HCT116 (cell line): ENCODE data around the gene CIAO2B. TPM values are rescaled to one million over a fixed set of nuclear protein-coding genes. Genes with fewer than 3 reads are reported as not detected.

Experiments
- ATAC-seq: fragments of 200-7000 bp; cut with Tn5 transposase; 2 replicates; pipeline ENCODE4 v1.9.1; 2020; ENCODE audit warnings: mild to moderate bottlenecking, moderate library complexity
- BruUV-seq: library from RNA; stranded (reverse); fragments of 400-500 nt; replicated peaks from 2 replicates; lab custom pipeline; 2021; lab: Mats Ljungman, UMichigan
- CTCF ChIA-PET: fragments of 300-600 bp; sonication (Branson Sonifier 250); formaldehyde crosslinking; loops from one replicate; lab custom pipeline; 2021; ENCODE audit warnings: antibody characterized with exemption; lab: Charles Lee
- POLR2A ChIA-PET: fragments of 300-600, 350-600 bp; sonication (Branson Sonifier 250); formaldehyde crosslinking; loops from one replicate; lab custom pipeline; 2021; ENCODE audit warnings: antibody characterized with exemption; lab: Charles Lee
- RAD21 ChIA-PET, 2 experiments: fragments of 300-600 bp; sonication (Branson Sonifier 250); formaldehyde crosslinking; loops; one replicate each; lab custom pipeline; 2023; ENCODE audit warnings: low total read pairs in 2 of 2; ENCODE audit not compliant: uncharacterized antibody in 2 of 2, unreplicated experiment in 2 of 2, low non-redundant PET in 1 of 2; lab: Charles Lee
- DNase-seq: peaks from one replicate; pipeline ENCODE4 v3.0.0-alpha.2; 2010; ENCODE audit warnings: low read depth, low spot score
- H2AFZ ChIP-seq: fragments of 200-600 bp; shearing (Covaris generic), sonication (generic); 2 replicates; pipeline ENCODE4 v1.6.1; 2017; ENCODE audit warnings: low read depth, mixed run types, mixed read lengths, antibody characterized with exemption, low read length; ENCODE audit not compliant: poor library complexity, severe bottlenecking
- H3K27ac ChIP-seq: 2 replicates; pipeline ENCODE4 v1.5.1; 2012; ENCODE audit warnings: low read depth, low read length
- H3K27me3 ChIP-seq: fragments of 200-600 bp; sonication (generic); 2 replicates; pipeline ENCODE4 v1.6.1; 2016; ENCODE audit warnings: mixed run types, low read length, mixed read lengths; ENCODE audit not compliant: insufficient read depth
- H3K36me3 ChIP-seq, 2 experiments: fragments of 200-500 bp in 1 of 2; fragments of 200-600 bp in 1 of 2; sonication (Bioruptor generic) in 1 of 2; sonication (generic) in 1 of 2; 2 replicates each; pipeline versions ENCODE4 v1.5.1 to v1.6.1; 2014 to 2016; ENCODE audit warnings: low read length in 2 of 2, inconsistent platforms in 1 of 2, mixed read lengths in 1 of 2, mixed run types in 1 of 2; ENCODE audit not compliant: insufficient read depth in 2 of 2, control insufficient read depth in 1 of 2
- H3K4me1 ChIP-seq, 2 experiments: fragments of 200-600 bp in 1 of 2; sonication (generic) in 1 of 2; 2 replicates each; pipeline versions ENCODE4 v1.5.1 to v1.6.1; 2012 to 2017; ENCODE audit warnings: low read length in 2 of 2, inconsistent platforms in 1 of 2, mild to moderate bottlenecking in 1 of 2, mixed read lengths in 1 of 2, mixed run types in 1 of 2, moderate library complexity in 1 of 2; ENCODE audit not compliant: insufficient read depth in 2 of 2, control insufficient read depth in 1 of 2
- H3K4me2 ChIP-seq: fragments of 200-600 bp; sonication (generic); 2 replicates; pipeline ENCODE4 v1.6.1; 2017; ENCODE audit warnings: mixed run types, low read length, mixed read lengths
- H3K4me3 ChIP-seq, 2 experiments: fragments of 200-600 bp in 1 of 2; sonication (generic) in 1 of 2; replicated peaks in 1 of 2; 2 replicates each; pipeline ENCODE4 v1.5.1; 2011 to 2016; ENCODE audit warnings: low read length in 2 of 2, control low read depth in 1 of 2, low read depth in 1 of 2, mild to moderate bottlenecking in 1 of 2, mixed read lengths in 1 of 2, mixed run types in 1 of 2
- H3K79me2 ChIP-seq: fragments of 200-600 bp; sonication (generic); 2 replicates; pipeline ENCODE4 v1.6.1; 2017; ENCODE audit warnings: mild to moderate bottlenecking, mixed run types, low read length, moderate library complexity, mixed read lengths; ENCODE audit not compliant: insufficient read depth
- H3K9ac ChIP-seq: fragments of 200-600 bp; sonication (generic); 2 replicates; pipeline ENCODE4 v1.6.1; 2016; ENCODE audit warnings: low read length, mixed read lengths
- H3K9me2 ChIP-seq: fragments of 200-600 bp; sonication (generic), shearing (Covaris generic); 2 replicates; pipeline ENCODE4 v1.6.1; 2017; ENCODE audit warnings: mixed run types, mild to moderate bottlenecking, moderate library complexity; ENCODE audit not compliant: insufficient read depth
- H3K9me3 ChIP-seq, 2 experiments: fragments of 200-500 bp in 1 of 2; fragments of 200-600 bp in 1 of 2; sonication (Bioruptor generic) in 1 of 2; sonication (generic) in 1 of 2; 2 replicates each; pipeline ENCODE4 v1.6.1; 2014 to 2017; ENCODE audit warnings: low read length in 2 of 2, mixed read lengths in 2 of 2, inconsistent platforms in 1 of 2, low read depth in 1 of 2, mild to moderate bottlenecking in 1 of 2, mixed run types in 1 of 2, moderate library complexity in 1 of 2; ENCODE audit not compliant: control insufficient read depth in 1 of 2, insufficient read depth in 1 of 2
- H4K20me1 ChIP-seq: fragments of 200-600 bp; sonication (generic), shearing (Covaris generic); 2 replicates; pipeline ENCODE4 v1.6.1; 2017; ENCODE audit warnings: mixed run types, mild to moderate bottlenecking, moderate library complexity; ENCODE audit not compliant: insufficient read depth
- CBX3 ChIP-seq: IDR thresholded peaks from 2 replicates; pipeline ENCODE4 v1.6.1; 2012; ENCODE audit warnings: low read depth
- CEBPB ChIP-seq: IDR thresholded peaks from 2 replicates; pipeline ENCODE4 v1.6.1; 2012; ENCODE audit warnings: low read depth
- EGR1 ChIP-seq: IDR thresholded peaks from 2 replicates; pipeline ENCODE4 v1.6.1; 2012; ENCODE audit warnings: low read depth
- ELF1 ChIP-seq: IDR thresholded peaks from 2 replicates; pipeline ENCODE4 v1.6.1; 2012; ENCODE audit warnings: low read depth, borderline replicate concordance
- EZH2 ChIP-seq: fragments of 200-600 bp; sonication (generic); IDR thresholded peaks from 2 replicates; pipeline ENCODE4 v1.6.1; 2017; ENCODE audit warnings: antibody characterized with exemption, mixed run types
- EZH2phosphoT487 ChIP-seq: fragments of 200-600 bp; IDR thresholded peaks from 2 replicates; pipeline ENCODE4 v1.6.1; 2018; ENCODE audit warnings: antibody characterized with exemption, borderline replicate concordance
- FOSL1 ChIP-seq: IDR thresholded peaks from 2 replicates; pipeline ENCODE4 v1.6.1; 2012; ENCODE audit warnings: low read depth
- JUND ChIP-seq: IDR thresholded peaks from 2 replicates; pipeline ENCODE4 v1.6.1; 2012
- POLR2A ChIP-seq: IDR thresholded peaks from 2 replicates; pipeline ENCODE4 v1.7.0; 2011; ENCODE audit warnings: borderline replicate concordance; ENCODE audit not compliant: insufficient read depth, insufficient read length; ENCODE audit errors: extremely low read depth
- POLR2AphosphoS5 ChIP-seq: IDR thresholded peaks from 2 replicates; pipeline ENCODE4 v1.6.1; 2011; ENCODE audit warnings: mild to moderate bottlenecking, low read depth, low read length, moderate library complexity
- SP1 ChIP-seq: IDR thresholded peaks from 2 replicates; pipeline ENCODE4 v1.6.1; 2012; ENCODE audit warnings: low read depth
- SRF ChIP-seq: IDR thresholded peaks from 2 replicates; pipeline ENCODE4 v1.6.1; 2012; ENCODE audit warnings: low read depth
- TCF7L2 ChIP-seq: IDR thresholded peaks from 2 replicates; pipeline ENCODE4 v1.7.0; 2011; ENCODE audit warnings: borderline replicate concordance, inconsistent platforms; ENCODE audit not compliant: insufficient read depth, insufficient read length; ENCODE audit errors: extremely low read depth
- ZFX ChIP-seq: fragments of 450-650 bp; IDR thresholded peaks from 2 replicates; pipeline ENCODE4 v1.6.1; 2017
- intact Hi-C: fragments of 100-400 bp; cut with micrococcal nuclease; formaldehyde crosslinking; loops from 2 replicates; pipeline ENCODE4 v1.10.0; 2022
- total RNA-seq: library from RNA; stranded (reverse); gene quantifications from one replicate; pipeline ENCODE4 v1.2.1, GENCODE V29; 2021; ENCODE audit not compliant: unreplicated experiment
- TF ChIP-seq, protein P1 (sequence below): IDR thresholded peaks from 2 replicates; pipeline ENCODE4 v1.6.1; 2012
- TF ChIP-seq, protein P2 (sequence below): IDR thresholded peaks from 2 replicates; pipeline ENCODE4 v1.6.1; 2012
- TF ChIP-seq, protein P3 (sequence below), 3 experiments: fragments of 200-600 bp in 1 of 3; sonication (generic) in 1 of 3; IDR thresholded peaks in 2 of 3; conservative IDR thresholded peaks in 1 of 3; 2 replicates each; pipeline ENCODE4 v1.5.1; 2012 to 2017; ENCODE audit warnings: low read depth in 2 of 3, low read length in 2 of 3, antibody characterized with exemption in 1 of 3, borderline replicate concordance in 1 of 3, control low read depth in 1 of 3, mild to moderate bottlenecking in 1 of 3, mixed read lengths in 1 of 3, mixed run types in 1 of 3, moderate library complexity in 1 of 3; ENCODE audit not compliant: insufficient read depth in 1 of 3
- TF ChIP-seq, protein P4 (sequence below): IDR thresholded peaks from 2 replicates; pipeline ENCODE4 v1.6.1; 2012; ENCODE audit warnings: low read depth

The CIAO2B gene
- total RNA-seq, 1 experiment from 2014 or later = 113 TPM

DNA sequence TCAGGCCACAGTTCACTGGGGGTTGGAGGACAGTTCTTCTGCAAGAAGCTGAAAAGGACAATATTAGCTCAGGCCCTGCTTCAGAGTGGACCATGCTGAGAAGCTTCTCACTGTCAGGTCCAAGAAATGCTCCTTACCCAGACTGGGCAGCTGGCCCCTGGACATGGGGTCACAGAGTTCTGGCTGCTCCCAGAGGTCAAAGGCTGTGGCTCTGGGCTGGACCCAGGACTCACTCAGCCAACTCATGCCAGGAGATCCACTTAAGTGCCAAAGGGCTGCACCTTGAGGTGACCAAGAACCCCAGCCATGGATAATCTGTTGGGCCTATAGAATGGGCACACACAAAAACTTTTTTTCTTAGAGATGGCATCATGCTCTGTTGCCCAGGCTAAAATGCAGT lies 5.2 kb upstream of the CIAO2B start:
- ATAC-seq = no peak
- no peak overlapping the region for H3K9ac ChIP-seq
- no peak overlapping the region for H2AFZ ChIP-seq
- H3K27ac ChIP-seq = no peak overlapping the region
- peaks cover 0 to 13% of the 10 kb centered on the region in 2 experiments; a peak in 2 of 4 replicates for H3K4me1 ChIP-seq
- POLR2A ChIA-PET = no interaction called here
- H3K4me3 ChIP-seq = no peak overlapping the region
- H3K36me3 ChIP-seq = peaks cover 29 to 33% of the 10 kb centered on the region in 2 experiments; a peak in 3 of 4 replicates
- TF ChIP-seq EZH2 = no peak
- TF ChIP-seq ELF1 = no peak
- no peak for TF ChIP-seq POLR2AphosphoS5
- no peak for TF ChIP-seq EZH2phosphoT487
- no peak for TF ChIP-seq CEBPB
- TF ChIP-seq, protein P1, sequence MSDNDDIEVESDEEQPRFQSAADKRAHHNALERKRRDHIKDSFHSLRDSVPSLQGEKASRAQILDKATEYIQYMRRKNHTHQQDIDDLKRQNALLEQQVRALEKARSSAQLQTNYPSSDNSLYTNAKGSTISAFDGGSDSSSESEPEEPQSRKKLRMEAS = no peak
- no peak for TF ChIP-seq JUND
- no peak for TF ChIP-seq POLR2A
- TF ChIP-seq, protein P2, sequence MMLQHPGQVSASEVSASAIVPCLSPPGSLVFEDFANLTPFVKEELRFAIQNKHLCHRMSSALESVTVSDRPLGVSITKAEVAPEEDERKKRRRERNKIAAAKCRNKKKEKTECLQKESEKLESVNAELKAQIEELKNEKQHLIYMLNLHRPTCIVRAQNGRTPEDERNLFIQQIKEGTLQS = no peak
- TF ChIP-seq ZFX = no peak
- TF ChIP-seq CBX3 = no peak
- no peak for TF ChIP-seq EGR1
- TF ChIP-seq, protein P3, sequence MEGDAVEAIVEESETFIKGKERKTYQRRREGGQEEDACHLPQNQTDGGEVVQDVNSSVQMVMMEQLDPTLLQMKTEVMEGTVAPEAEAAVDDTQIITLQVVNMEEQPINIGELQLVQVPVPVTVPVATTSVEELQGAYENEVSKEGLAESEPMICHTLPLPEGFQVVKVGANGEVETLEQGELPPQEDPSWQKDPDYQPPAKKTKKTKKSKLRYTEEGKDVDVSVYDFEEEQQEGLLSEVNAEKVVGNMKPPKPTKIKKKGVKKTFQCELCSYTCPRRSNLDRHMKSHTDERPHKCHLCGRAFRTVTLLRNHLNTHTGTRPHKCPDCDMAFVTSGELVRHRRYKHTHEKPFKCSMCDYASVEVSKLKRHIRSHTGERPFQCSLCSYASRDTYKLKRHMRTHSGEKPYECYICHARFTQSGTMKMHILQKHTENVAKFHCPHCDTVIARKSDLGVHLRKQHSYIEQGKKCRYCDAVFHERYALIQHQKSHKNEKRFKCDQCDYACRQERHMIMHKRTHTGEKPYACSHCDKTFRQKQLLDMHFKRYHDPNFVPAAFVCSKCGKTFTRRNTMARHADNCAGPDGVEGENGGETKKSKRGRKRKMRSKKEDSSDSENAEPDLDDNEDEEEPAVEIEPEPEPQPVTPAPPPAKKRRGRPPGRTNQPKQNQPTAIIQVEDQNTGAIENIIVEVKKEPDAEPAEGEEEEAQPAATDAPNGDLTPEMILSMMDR (IDR thresholded peaks at IDR 0.05 in 2 of 3, conservative IDR thresholded peaks at IDR 0.05 in 1 of 3; ENCODE audit: borderline replicate concordance in 1 of 3, insufficient read depth in 1 of 3, low read depth in 2 of 3, low read length in 2 of 3) = no peak
- no peak for TF ChIP-seq SRF
- TF ChIP-seq, protein P4, sequence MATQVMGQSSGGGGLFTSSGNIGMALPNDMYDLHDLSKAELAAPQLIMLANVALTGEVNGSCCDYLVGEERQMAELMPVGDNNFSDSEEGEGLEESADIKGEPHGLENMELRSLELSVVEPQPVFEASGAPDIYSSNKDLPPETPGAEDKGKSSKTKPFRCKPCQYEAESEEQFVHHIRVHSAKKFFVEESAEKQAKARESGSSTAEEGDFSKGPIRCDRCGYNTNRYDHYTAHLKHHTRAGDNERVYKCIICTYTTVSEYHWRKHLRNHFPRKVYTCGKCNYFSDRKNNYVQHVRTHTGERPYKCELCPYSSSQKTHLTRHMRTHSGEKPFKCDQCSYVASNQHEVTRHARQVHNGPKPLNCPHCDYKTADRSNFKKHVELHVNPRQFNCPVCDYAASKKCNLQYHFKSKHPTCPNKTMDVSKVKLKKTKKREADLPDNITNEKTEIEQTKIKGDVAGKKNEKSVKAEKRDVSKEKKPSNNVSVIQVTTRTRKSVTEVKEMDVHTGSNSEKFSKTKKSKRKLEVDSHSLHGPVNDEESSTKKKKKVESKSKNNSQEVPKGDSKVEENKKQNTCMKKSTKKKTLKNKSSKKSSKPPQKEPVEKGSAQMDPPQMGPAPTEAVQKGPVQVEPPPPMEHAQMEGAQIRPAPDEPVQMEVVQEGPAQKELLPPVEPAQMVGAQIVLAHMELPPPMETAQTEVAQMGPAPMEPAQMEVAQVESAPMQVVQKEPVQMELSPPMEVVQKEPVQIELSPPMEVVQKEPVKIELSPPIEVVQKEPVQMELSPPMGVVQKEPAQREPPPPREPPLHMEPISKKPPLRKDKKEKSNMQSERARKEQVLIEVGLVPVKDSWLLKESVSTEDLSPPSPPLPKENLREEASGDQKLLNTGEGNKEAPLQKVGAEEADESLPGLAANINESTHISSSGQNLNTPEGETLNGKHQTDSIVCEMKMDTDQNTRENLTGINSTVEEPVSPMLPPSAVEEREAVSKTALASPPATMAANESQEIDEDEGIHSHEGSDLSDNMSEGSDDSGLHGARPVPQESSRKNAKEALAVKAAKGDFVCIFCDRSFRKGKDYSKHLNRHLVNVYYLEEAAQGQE = no peak
- TF ChIP-seq FOSL1 = no peak
- no peak for TF ChIP-seq TCF7L2
- no peak for TF ChIP-seq SP1
- CTCF ChIA-PET = no interaction called here
- no TSS peak for BruUV-seq
- H3K79me2 ChIP-seq = peaks cover 37% of the 10 kb centered on the region
- RAD21 ChIA-PET = no interaction called here
- DNase-seq = no peak
- H3K9me3 ChIP-seq = no peaks in the 10 kb centered on the region
- no peaks in the 10 kb centered on the region for H3K27me3 ChIP-seq
- intact Hi-C loops = no loop called here
- no peaks in the 10 kb centered on the region for H4K20me1 ChIP-seq
- H3K4me2 ChIP-seq = no peak overlapping the region
- H3K9me2 ChIP-seq = no peaks in the 10 kb centered on the region
